Fibroblast of lung (primary cell): Measurements from ENCODE around the gene DIP2C.

Experiments used
- CTCF ChIP-seq, 2 donors: IDR thresholded peaks in 1 of 2; conservative IDR thresholded peaks in 1 of 2; 1 replicate in 1 of 2; 2 replicates in 1 of 2; pipeline ENCODE4 v1.5.1; 2011 to 2012; ENCODE audit warnings: low read length in 2 of 2, control low read depth in 1 of 2, inconsistent platforms in 1 of 2, low read depth in 1 of 2, mild to moderate bottlenecking in 1 of 2
- EZH2 ChIP-seq: IDR thresholded peaks from 2 replicates; pipeline ENCODE4 v1.5.1; 2012; ENCODE audit warnings: low read length, control low read depth, mild to moderate bottlenecking; ENCODE audit errors: missing control alignments

GRCh38 chr10:390449-391100 lies 298.9 kb downstream of the DIP2C start:
- TF ChIP-seq CTCF (conservative IDR thresholded peaks at IDR 0.05 in 1 of 2, IDR thresholded peaks at IDR 0.05 in 1 of 2; ENCODE audit: low read depth in 1 of 2, low read length in 2 of 2) (no peak), EZH2 (no peak)
